GM12878 (cell line): ENCODE data around the gene KCNK5. TPM values are rescaled to one million over a fixed set of nuclear protein-coding genes. Genes with fewer than 3 reads are reported as not detected.

ENCODE experiments used
- ATAC-seq: fragments of 200-7000 bp; cut with Tn5 transposase; 3 replicates; pipeline ENCODE4 v1.9.1; 2020; ENCODE audit warnings: mild to moderate bottlenecking, moderate library complexity
- BruUV-seq: library from RNA; stranded (reverse); fragments of 400-500 nt; replicated peaks from 2 replicates; lab custom pipeline; 2021; lab: Mats Ljungman, UMichigan
- CTCF ChIA-PET: fragments of 300-600 bp; sonication (Branson Sonifier 250); formaldehyde crosslinking; extraction: SDS; loops from one replicate; lab custom pipeline; 2021; ENCODE audit warnings: inconsistent platforms; lab: Yijun Ruan, JAX
- POLR2A ChIA-PET: fragments of 350-600 bp; formaldehyde crosslinking; extraction: SDS; loops from one replicate; lab custom pipeline; 2021; ENCODE audit warnings: inconsistent platforms; lab: Charles Lee
- RAD21 ChIA-PET: fragments of 300-600 bp; sonication (Branson Sonifier 250); formaldehyde crosslinking; loops from one replicate; lab custom pipeline; 2023; ENCODE audit warnings: antibody characterized with exemption; ENCODE audit not compliant: unreplicated experiment; lab: Charles Lee
- SMC1A ChIA-PET: fragments of 300-600 bp; sonication (Branson Sonifier 250); formaldehyde crosslinking; loops from one replicate; lab custom pipeline; 2023; ENCODE audit not compliant: unreplicated experiment, uncharacterized antibody; lab: Charles Lee
- DNase-seq: peaks from one replicate; pipeline ENCODE4 v3.0.0-alpha.2; 2011; ENCODE audit warnings: low read depth, low spot score
- FAIRE-seq: peaks from 3 replicates; lab custom pipeline; 2011; peaks lifted over from hg19 to GRCh38; lab: Jason Lieb, UNC
- H2AFZ ChIP-seq: 2 replicates; pipeline ENCODE4 v1.6.0; 2011; ENCODE audit warnings: low read depth, low read length, control low read depth; ENCODE audit not compliant: control insufficient read depth
- H3K27ac ChIP-seq: 2 replicates; pipeline ENCODE4 v1.5.1; 2011; ENCODE audit warnings: control low read depth; ENCODE audit not compliant: control insufficient read depth, insufficient read depth
- H3K27me3 ChIP-seq, 2 experiments: replicated peaks in 1 of 2; 2 replicates each; pipeline versions ENCODE4 v1.6.0 to v1.6.1; 2011; ENCODE audit warnings: low read length in 1 of 2; ENCODE audit not compliant: control insufficient read depth in 2 of 2, insufficient read depth in 2 of 2
- H3K36me3 ChIP-seq, 2 experiments: 2 replicates each; pipeline ENCODE4 v1.5.1; 2011; ENCODE audit warnings: low read length in 1 of 2; ENCODE audit not compliant: control insufficient read depth in 2 of 2, insufficient read depth in 2 of 2
- H3K4me1 ChIP-seq: 2 replicates; pipeline ENCODE4 v1.6.1; 2011; ENCODE audit warnings: mild to moderate bottlenecking, low read length, moderate library complexity, mixed read lengths; ENCODE audit not compliant: control insufficient read depth, insufficient read depth
- H3K4me2 ChIP-seq: 2 replicates; pipeline ENCODE4 v1.6.0; 2011; ENCODE audit warnings: control low read depth; ENCODE audit not compliant: control insufficient read depth, insufficient read depth
- H3K4me3 ChIP-seq: fragments of 200-600 bp; sonication (generic); 2 replicates; pipeline ENCODE4 v1.5.1; 2016
- H3K79me2 ChIP-seq: 2 replicates; pipeline ENCODE4 v1.6.0; 2011; ENCODE audit warnings: low read length; ENCODE audit not compliant: control insufficient read depth, insufficient read depth
- H3K9ac ChIP-seq: 2 replicates; pipeline ENCODE4 v1.8.0; 2011; ENCODE audit warnings: low read length, control low read depth, mixed read lengths; ENCODE audit not compliant: control insufficient read depth, insufficient read depth
- H3K9me3 ChIP-seq: replicated peaks from 3 replicates; pipeline ENCODE4 v1.5.1; 2011; ENCODE audit warnings: mild to moderate bottlenecking, low read length; ENCODE audit not compliant: control insufficient read depth, insufficient read depth
- H4K20me1 ChIP-seq: 2 replicates; pipeline ENCODE4 v1.6.0; 2011; ENCODE audit not compliant: control insufficient read depth, insufficient read depth
- BACH1 ChIP-seq: fragments of 450-650 bp; IDR thresholded peaks from 2 replicates; pipeline ENCODE4 v1.6.1; 2017; ENCODE audit warnings: mild to moderate bottlenecking, borderline replicate concordance
- BMI1 ChIP-seq: fragments of 450-650 bp; IDR thresholded peaks from 2 replicates; pipeline ENCODE4 v1.6.1; 2016; ENCODE audit warnings: mild to moderate bottlenecking, moderate library complexity, borderline replicate concordance
- DPF2 ChIP-seq: fragments of 450-650 bp; IDR thresholded peaks from 2 replicates; pipeline ENCODE4 v1.6.1; 2017; ENCODE audit warnings: mild to moderate bottlenecking
- ESRRA ChIP-seq: IDR thresholded peaks from 2 replicates; pipeline ENCODE4 v1.6.1; 2012; ENCODE audit warnings: mild to moderate bottlenecking, low read length, improper control_type of control experiment
- IKZF1 ChIP-seq: fragments of 450-650 bp; conservative IDR thresholded peaks from 2 replicates; pipeline ENCODE4 v1.6.1; 2017; ENCODE audit warnings: antibody characterized with exemption, mild to moderate bottlenecking
- LARP7 ChIP-seq: fragments of 450-650 bp; IDR thresholded peaks from 2 replicates; pipeline ENCODE4 v1.6.1; 2017; ENCODE audit warnings: mild to moderate bottlenecking
- SIX5 ChIP-seq: IDR thresholded peaks from 2 replicates; pipeline ENCODE4 v1.6.1; 2011; ENCODE audit warnings: mild to moderate bottlenecking, low read depth, low read length, moderate library complexity; ENCODE audit not compliant: severe bottlenecking
- SPI1 ChIP-seq: IDR thresholded peaks from 2 replicates; pipeline ENCODE4 v1.6.1; 2011; ENCODE audit warnings: low read depth, mild to moderate bottlenecking, low read length, moderate library complexity, borderline replicate concordance; ENCODE audit not compliant: insufficient read depth
- SREBF1 ChIP-seq: IDR thresholded peaks from 2 replicates; pipeline ENCODE4 v1.6.1; 2012; ENCODE audit warnings: mild to moderate bottlenecking, low read length
- TCF3 ChIP-seq: IDR thresholded peaks from 2 replicates; pipeline ENCODE4 v1.6.1; 2012; ENCODE audit warnings: low read depth, mild to moderate bottlenecking, low read length, borderline replicate concordance; ENCODE audit not compliant: insufficient read depth
- ZNF687 ChIP-seq: fragments of 450-650 bp; IDR thresholded peaks from 2 replicates; pipeline ENCODE4 v1.6.1; 2017; ENCODE audit warnings: mild to moderate bottlenecking, moderate library complexity
- ZZZ3 ChIP-seq: IDR thresholded peaks from 2 replicates; pipeline ENCODE4 v1.6.1; 2011; ENCODE audit warnings: low read depth; ENCODE audit not compliant: control insufficient read depth, insufficient read length
- WGBS: methylation state at CpG from one replicate; pipeline ENCODE4 v1.1.6; 2016; ENCODE audit warnings: low lambda C conversion rate; ENCODE audit not compliant: insufficient replicate concordance, insufficient coverage; ENCODE audit errors: missing lambda C conversion rate; 5-methylcytosine and 5-hydroxymethylcytosine counted together
- in situ Hi-C: fragments of 300-500 bp; cut with MboI; formaldehyde crosslinking; loops from 9 replicates; pipeline ENCODE4 v1.14.3; 2018; ENCODE audit warnings: mixed read lengths
- intact Hi-C: fragments of 100-400 bp; cut with micrococcal nuclease; formaldehyde crosslinking; loops from one replicate; pipeline ENCODE4 v1.14.2; 2022; ENCODE audit not compliant: unreplicated experiment
- polyA plus RNA-seq, 11 experiments: library from polyadenylated mRNA; depleted of rRNA in 4 of 11; unstranded in 6 of 11; stranded (reverse) in 5 of 11; fragments of >200 nt; fragmentation: Nextera tagmentation in 4 of 11; fragmentation: Illumina TruSeq in 1 of 11; extraction: Ambion mirVana in 4 of 11; extraction: Trizol in 1 of 11; gene quantifications; 1 replicate in 1 of 11; 2 replicates in 10 of 11; pipeline versions ENCODE4 v1.2.1 to v1.2.3, GENCODE V29; 2011 to 2016; ENCODE audit warnings: inconsistent platforms in 2 of 11, missing spikeins in 2 of 11, low read depth in 1 of 11
- total RNA-seq, 4 experiments: library from RNA; depleted of rRNA in 3 of 4; stranded (reverse); fragments of >200 nt in 3 of 4; fragmentation: Illumina TruSeq in 1 of 4; extraction: Trizol in 1 of 4; gene quantifications; 2 replicates each; pipeline versions ENCODE4 v1.2.1 to v1.2.3, GENCODE V29; 2013 to 2021
- TF ChIP-seq, protein P1 (sequence below): IDR thresholded peaks from 2 replicates; pipeline ENCODE4 v1.6.1; 2012; ENCODE audit warnings: low read depth, low read length, improper control_type of control experiment

KCNK5 gene
- total and polyA plus RNA-seq, 10 of the 15 experiments (the other 5 are each of a cell fraction or from before 2014, with no cell fraction given), result 0.11 to 4.2 (median 2.1) TPM

- Histone ChIP-seq H4K20me1 (no peaks in the 10 kb centered on the region), H3K9me3 (no peaks in the 10 kb centered on the region), H3K4me3 (no peak overlapping the region), H3K27ac (no peak overlapping the region), H3K27me3 (no peaks in the 10 kb centered on the region), H3K9ac (no peak overlapping the region), H3K4me1 (no peaks in the 10 kb centered on the region), H3K4me2 (no peak overlapping the region), H3K36me3 (no peaks in the 10 kb centered on the region)
- WGBS, result 54% methylated on average over 2 of the region's 3 CpGs
- POLR2A ChIA-PET, result interaction anchor here (0.9 kb wide), 1 partner anchor 32 kb away, joined by 3 read pairs; no protein-coding TSS in a partner anchor
- in situ Hi-C loops, result no loop called here
- CTCF ChIA-PET, result interaction anchor here (0.8 to 1.5 kb wide), 4 partner anchors 15 to 76 kb away, joined by 3 read pairs; no protein-coding TSS in a partner anchor
- SMC1A ChIA-PET, result interaction anchor here (0.7 to 1.4 kb wide), 5 partner anchors 20 to 1715 kb away, joined by 3 to 4 read pairs (median 3); no protein-coding TSS in a partner anchor
- FAIRE-seq (no peak), ATAC-seq (no peak), DNase-seq (no peak)
- no TSS peak for BruUV-seq
- intact Hi-C loops, result no loop called here
- RAD21 ChIA-PET, result interaction anchor here (0.9 kb wide), 1 partner anchor 22 kb away, joined by 3 read pairs; no protein-coding TSS in a partner anchor
- TF ChIP-seq SPI1 (no peak), IKZF1 (0 out of 2 replicates have a peak, but pooled peaks have one; percentile 24)
- TF ChIP-seq, all 136 proteins: peak for 1
- Histone ChIP-seq H3K79me2 (no peaks in the 10 kb centered on the region), H2AFZ (no peak overlapping the region)
Measured at GRCh38 chr6:39196673-39197091, 32.6 kb downstream of the KCNK5 start.

GRCh38 chr6:39195792-39196385 lies 33.4 kb downstream of the KCNK5 start:
- RAD21 ChIA-PET, result no interaction called here
- TF ChIP-seq SIX5 (no peak), DPF2 (no peak), LARP7 (no peak), BACH1 (no peak), SREBF1 (no peak), ZNF687 (no peak), TCF3 (no peak), ZZZ3 (no peak), BMI1 (no peak), ESRRA (no peak)
- TF ChIP-seq, protein P1, sequence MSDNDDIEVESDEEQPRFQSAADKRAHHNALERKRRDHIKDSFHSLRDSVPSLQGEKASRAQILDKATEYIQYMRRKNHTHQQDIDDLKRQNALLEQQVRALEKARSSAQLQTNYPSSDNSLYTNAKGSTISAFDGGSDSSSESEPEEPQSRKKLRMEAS, result no peak

More at GRCh38 chr6:39195792-39196385, 33.4 kb downstream of the KCNK5 start:
- intact Hi-C loops (no loop called here), in situ Hi-C loops (no loop called here)
- DNase-seq, result no peak
- H4K20me1 ChIP-seq, result no peaks in the 10 kb centered on the region
- no peaks in the 10 kb centered on the region for H3K9me3 ChIP-seq
- H3K4me2 ChIP-seq, result no peak overlapping the region
- no peaks in the 10 kb centered on the region for H3K36me3 ChIP-seq
- no peaks in the 10 kb centered on the region for H3K79me2 ChIP-seq
- ChIA-PET SMC1A (interaction anchor here (1.3 kb wide), 1 partner anchor 20 kb away, joined by 3 read pairs; no protein-coding TSS in a partner anchor), CTCF (interaction anchor here (1.0 to 1.5 kb wide), 2 partner anchors 11 to 26 kb away, joined by 3 read pairs; no protein-coding TSS in a partner anchor), POLR2A (interaction anchor here (0.9 kb wide), 1 partner anchor 33 kb away, joined by 3 read pairs; no protein-coding TSS in a partner anchor)
- H2AFZ ChIP-seq, result no peak overlapping the region
- 8% methylated on average over 3 of the region's 3 CpGs for WGBS
- no TSS peak for BruUV-seq
- H3K4me3 ChIP-seq, result no peak overlapping the region
- no peak overlapping the region for H3K9ac ChIP-seq
- no peak overlapping the region for H3K27ac ChIP-seq
- H3K4me1 ChIP-seq, result no peaks in the 10 kb centered on the region
- H3K27me3 ChIP-seq, result no peaks in the 10 kb centered on the region
- no peak for ATAC-seq
- FAIRE-seq, result no peak
